Coronary artery (tissue), 2 donors: Measurements from ENCODE around the gene KRT81.
A peak's percentile ranks its signal among the peaks of the same experiment; 100 is the strongest.

ENCODE experiments used
- DNase-seq: peaks from one replicate; pipeline ENCODE4 v3.0.0-alpha.2; 2017; ENCODE audit warnings: low spot score
- H3K27ac ChIP-seq, 2 donors: fragments of 200-600 bp; sonication (generic); one replicate each; pipeline ENCODE4 v1.5.1; 2016 to 2019
- H3K4me3 ChIP-seq: fragments of 200-600 bp; sonication (generic); 2 replicates; pipeline ENCODE4 v1.5.1; 2016; ENCODE audit warnings: mild to moderate bottlenecking, moderate library complexity
- TF ChIP-seq, protein P1 (sequence below): fragments of 200-600 bp; sonication (generic); IDR thresholded peaks from one replicate; pipeline ENCODE4 v1.5.1; 2019; ENCODE audit warnings: antibody characterized with exemption

Gene KRT81

DNA sequence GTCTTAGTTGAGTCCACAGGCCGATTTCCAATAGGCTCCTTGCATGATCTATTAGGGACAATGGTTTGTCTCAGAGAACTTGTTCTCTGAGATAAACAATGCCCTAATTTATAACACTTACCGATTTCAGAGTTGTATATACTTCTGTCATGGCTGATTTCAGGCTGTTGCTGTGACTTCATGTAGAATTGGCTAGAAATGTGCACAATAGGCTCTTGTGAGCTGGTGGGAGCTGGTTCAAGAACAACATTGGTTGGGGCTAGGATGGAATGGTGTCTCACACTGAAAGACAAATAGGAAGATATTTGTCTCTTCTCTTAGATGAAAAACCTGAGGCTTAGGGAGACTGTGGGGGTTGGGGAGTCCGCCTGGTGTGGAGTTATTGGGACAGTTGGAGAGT lies 23.6 kb downstream of the KRT81 start:
- peak overlapping the region in 1 of 2 donors; percentile 34 for H3K27ac ChIP-seq
- TF ChIP-seq, protein P1, sequence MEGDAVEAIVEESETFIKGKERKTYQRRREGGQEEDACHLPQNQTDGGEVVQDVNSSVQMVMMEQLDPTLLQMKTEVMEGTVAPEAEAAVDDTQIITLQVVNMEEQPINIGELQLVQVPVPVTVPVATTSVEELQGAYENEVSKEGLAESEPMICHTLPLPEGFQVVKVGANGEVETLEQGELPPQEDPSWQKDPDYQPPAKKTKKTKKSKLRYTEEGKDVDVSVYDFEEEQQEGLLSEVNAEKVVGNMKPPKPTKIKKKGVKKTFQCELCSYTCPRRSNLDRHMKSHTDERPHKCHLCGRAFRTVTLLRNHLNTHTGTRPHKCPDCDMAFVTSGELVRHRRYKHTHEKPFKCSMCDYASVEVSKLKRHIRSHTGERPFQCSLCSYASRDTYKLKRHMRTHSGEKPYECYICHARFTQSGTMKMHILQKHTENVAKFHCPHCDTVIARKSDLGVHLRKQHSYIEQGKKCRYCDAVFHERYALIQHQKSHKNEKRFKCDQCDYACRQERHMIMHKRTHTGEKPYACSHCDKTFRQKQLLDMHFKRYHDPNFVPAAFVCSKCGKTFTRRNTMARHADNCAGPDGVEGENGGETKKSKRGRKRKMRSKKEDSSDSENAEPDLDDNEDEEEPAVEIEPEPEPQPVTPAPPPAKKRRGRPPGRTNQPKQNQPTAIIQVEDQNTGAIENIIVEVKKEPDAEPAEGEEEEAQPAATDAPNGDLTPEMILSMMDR, result no peak
- DNase-seq, result no peak
- no peak overlapping the region for H3K4me3 ChIP-seq

DNA sequence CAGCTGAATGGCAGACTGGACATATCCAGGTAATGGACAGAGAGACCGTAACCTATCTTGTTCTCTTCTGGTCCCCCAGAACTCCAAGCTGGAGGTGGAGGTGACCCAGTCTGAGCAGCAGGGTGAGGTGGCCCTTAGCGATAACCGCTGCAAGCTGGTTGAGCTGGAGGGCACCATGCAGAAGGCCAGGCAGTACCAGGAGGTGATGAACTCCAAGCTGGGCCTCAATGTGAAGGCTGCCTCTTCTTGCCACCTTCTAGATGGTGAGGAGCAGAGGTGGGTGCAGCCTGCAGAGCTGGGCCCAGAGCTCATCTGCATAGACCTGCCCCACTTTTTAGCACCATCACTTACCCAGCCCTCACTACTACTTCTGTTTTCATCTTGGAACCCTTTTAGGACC lies 24.1 kb downstream of the KRT81 start:
- H3K27ac ChIP-seq, result peak overlapping the region in 1 of 2 donors; percentile 34
- DNase-seq, result no peak
- no peak overlapping the region for H3K4me3 ChIP-seq
- TF ChIP-seq, protein P1, result no peak

DNA sequence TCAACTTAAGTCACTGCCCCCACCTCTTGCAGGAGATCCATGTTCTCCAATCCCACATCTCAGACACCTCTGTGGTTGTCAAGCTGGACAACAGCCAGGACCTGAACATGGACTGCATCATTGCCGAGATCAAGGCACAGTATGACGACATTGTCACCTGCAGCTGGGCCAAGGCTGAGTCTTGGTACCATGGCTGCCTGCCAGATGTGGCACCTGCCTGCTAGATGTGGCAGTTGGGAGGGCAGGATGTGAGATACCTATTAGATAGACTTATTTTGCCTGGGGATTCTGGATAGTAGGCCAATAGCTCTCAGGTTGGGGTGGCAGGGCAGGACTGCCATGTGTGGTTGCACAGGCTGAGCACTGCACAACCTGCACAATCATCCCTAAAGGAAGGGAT lies 24.8 kb downstream of the KRT81 start:
- H3K27ac ChIP-seq, result no peak overlapping the region
- DNase-seq, result no peak
- no peak overlapping the region for H3K4me3 ChIP-seq
- TF ChIP-seq, protein P1, result no peak

DNA sequence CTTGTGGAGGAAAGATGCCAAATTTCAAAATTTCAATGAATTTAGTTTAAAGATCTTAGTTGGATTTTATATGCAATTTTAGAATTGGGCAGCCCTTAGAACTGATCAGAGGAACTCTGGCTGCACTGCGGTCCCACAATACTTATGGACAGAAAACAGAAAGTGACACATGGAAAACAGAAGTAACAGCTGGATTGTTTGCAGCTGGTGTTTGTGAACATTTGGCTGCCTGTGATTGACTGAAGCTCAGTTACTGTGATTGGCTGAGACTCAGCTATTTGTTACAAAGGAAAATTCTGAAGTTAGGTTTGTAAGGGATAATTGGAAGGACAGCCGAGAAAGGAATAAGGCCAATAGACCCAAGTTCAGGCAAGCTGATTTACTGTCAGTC lies 26.9 kb downstream of the KRT81 start:
- Histone ChIP-seq H3K27ac (peak overlapping the region in 1 of 2 donors; percentile 52), H3K4me3 (no peak overlapping the region)
- no peak for DNase-seq
- TF ChIP-seq, protein P1, result no peak

DNA sequence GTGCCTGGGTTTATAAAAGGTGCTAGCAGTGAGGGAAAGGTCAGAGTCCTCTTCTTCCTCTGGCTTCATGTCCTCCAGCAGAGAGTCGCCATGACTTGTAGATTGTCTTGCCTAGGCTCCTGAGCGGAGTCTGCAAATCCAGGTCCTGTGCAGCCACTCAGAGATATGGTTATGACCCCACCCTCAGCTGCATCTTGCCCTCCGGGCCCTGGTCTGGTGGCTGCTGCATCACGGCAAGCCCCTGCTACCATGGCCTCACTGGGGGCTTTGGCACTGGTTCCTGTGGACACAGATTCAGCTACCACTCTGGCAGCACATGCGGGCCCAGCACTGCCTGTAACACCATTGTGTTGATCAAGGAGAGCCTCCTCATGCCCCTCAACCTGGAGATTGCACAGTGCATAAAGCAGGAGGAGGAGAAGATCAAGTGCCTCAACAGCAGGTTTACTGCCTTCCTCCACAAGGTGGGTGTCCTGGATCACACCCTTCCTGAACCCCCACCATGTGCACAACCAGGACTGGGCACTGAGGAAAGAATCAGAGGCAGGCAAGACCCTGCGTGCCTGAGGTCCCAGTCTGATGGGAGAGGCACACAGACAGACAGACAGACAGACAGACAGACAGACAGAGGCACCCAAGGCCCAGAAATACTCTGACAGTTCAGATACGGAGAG lies 27.4 kb downstream of the KRT81 start:
- H3K4me3 ChIP-seq, result no peak overlapping the region
- no peak for DNase-seq
- peak overlapping the region in 1 of 2 donors; percentile 19 for H3K27ac ChIP-seq
- TF ChIP-seq, protein P1, result no peak

DNA sequence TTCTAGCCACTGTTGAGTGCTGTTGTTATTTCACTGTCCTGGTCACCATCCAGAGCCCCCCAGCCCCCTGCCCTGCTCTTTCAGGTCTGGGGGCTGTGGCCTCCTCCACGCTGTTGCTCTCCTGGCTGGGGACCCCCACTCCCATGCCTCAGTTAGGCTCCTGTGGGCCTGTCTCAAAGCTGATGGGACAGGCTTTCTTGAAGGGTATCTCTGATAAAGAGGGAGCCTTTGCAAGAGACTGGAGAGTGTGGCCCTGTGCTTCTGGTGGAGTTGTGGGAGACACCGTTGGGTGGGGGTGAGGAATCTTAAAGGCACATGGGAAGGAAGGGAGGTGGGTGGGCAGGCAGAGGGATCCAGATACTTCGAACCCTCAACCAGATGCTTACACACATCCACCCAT lies 29.0 kb downstream of the KRT81 start:
- Histone ChIP-seq H3K27ac (no peak overlapping the region), H3K4me3 (no peak overlapping the region)
- DNase-seq, result no peak
- TF ChIP-seq, protein P1, result no peak

DNA sequence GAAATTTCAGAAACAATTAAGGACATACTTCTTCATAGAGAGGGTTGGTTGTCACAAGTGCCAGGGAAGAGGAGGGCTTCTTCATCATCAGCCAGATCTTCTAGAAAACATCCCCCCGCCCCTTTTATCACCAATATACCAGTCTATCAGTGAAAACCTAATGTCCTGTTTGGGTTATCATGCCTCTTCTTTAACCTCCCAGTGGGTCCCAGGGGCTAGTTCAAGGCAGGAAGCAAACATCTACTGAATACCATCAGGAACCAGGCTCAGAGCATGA lies 30.2 kb downstream of the KRT81 start:
- TF ChIP-seq, protein P1, result no peak
- no peak for DNase-seq
- Histone ChIP-seq H3K27ac (peak overlapping the region in 1 of 2 donors; percentile 50), H3K4me3 (no peak overlapping the region)
